ENCODE measurements around the gene NDST3.

NDST3 gene

DNA sequence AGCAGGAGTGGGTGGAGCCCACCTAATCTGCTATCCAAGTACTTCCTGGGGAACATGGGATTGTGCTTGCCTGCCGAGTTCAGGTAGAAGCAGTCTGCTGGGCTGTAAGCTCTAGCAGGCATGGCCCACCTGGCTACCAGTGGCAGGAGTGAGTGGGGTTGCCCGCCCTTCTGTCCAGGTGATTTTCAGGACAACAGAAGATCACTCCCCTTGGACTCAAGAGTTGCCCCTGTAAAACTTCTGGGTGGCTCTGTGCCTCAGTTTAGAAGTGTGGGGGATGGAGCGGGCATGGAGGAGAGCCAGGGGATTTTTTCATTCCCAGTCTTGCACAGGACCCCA lies 43.5 kb downstream of the NDST3 start:
- DNase-seq (ENCODE audit: low read depth in 2 of 2, low spot score in 1 of 2) = no peak

DNA sequence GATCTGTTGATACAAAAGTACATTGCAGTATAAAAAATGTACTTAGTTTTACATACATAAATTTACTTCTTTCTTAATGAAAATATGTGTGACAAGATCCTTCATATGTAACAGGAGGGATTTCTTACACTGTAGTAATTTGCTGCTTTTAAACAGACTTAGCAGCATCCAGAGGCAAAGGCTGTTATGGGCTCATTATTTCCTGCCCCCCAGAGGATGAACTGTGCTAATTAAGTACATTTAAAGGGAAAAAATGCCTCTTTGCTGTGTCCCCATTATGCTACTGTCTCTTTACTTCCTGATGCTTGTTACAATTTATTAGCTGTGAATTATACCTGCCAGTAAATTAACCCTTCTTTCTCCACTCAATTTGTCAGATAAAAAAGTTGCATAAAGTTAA lies 47.1 kb downstream of the NDST3 start:
- DNase-seq (ENCODE audit: low read depth in 2 of 2, low spot score in 1 of 2) = no peak

DNA sequence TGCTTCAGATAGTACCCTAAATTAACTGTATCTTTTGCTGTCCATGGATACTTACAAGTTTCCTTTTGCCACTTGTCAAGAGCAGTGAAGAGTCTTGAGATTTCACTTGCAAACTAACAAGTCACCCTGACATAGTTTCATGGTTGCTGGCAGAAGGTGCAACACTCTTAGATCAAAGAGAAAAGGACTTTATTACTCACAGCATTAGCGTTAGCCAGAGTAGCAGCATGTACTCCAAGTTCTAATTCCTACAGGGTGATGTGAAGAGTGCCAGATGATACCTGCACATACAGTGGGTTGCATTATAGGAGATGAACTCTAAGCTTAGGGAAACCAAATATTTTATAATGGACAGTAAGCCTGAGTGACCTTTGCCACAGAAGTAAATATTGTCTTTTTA lies 47.9 kb downstream of the NDST3 start:
- no peak for DNase-seq (ENCODE audit: low read depth in 2 of 2, low spot score in 1 of 2)

DNA sequence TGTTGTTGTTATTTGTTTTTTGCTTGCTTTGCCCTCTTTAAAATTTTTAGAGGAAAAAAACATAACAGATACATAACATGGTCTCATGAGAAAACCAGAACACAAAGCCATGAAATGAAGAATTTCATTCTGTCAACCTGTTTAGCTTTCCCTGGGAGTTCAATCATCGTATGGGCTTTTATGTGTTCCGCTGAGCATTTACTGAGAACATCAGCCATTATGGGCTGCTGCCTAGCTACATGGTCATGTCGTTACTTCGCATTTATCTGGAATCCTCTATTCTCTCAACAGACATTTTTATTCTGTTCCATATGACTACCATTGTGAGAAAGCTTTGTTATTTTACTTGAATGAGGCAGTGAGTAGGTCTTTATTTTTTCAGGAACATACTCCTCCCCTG lies 51.4 kb downstream of the NDST3 start:
- no peak for DNase-seq (ENCODE audit: low read depth in 2 of 2, low spot score in 1 of 2)

DNA sequence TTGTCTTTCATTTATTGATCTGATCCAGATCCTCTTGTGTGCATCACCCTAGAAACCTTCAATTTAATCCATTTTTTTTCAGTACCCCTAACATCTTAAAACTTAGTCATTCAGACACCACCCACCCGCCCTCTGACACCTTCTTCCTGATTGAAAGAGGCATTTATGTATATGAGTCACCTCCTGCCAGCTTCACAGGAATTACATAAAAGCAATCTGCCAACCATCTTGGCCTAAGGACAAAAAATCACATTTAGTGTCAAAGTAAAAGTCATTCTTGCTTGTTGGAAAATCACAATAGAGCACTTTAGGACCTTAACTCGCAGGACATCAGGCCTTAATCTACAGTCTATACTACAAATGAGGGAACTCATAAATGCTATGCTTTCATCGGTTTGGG lies 52.1 kb downstream of the NDST3 start:
- DNase-seq (ENCODE audit: low read depth in 2 of 2, low spot score in 1 of 2) = no peak

DNA sequence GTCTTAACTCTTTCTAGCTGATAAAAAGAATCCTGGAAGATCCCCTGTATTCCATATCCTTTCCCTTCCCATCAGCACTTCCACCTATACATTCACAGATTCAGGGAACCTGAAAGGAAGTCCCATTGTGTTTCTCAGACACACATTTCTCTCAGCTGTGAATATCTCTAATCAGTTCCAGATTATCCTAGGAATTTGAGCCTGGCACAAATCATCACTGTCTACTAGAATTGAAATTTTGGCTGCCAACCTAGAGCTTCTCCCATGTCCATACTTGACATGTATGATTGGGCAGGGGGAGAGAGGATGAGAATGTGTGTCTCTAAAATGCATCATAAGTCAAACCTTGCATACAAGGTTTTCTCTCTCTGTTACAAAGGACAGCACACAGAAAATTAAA lies 53.1 kb downstream of the NDST3 start:
- DNase-seq (ENCODE audit: low read depth in 2 of 2, low spot score in 1 of 2) = no peak

DNA sequence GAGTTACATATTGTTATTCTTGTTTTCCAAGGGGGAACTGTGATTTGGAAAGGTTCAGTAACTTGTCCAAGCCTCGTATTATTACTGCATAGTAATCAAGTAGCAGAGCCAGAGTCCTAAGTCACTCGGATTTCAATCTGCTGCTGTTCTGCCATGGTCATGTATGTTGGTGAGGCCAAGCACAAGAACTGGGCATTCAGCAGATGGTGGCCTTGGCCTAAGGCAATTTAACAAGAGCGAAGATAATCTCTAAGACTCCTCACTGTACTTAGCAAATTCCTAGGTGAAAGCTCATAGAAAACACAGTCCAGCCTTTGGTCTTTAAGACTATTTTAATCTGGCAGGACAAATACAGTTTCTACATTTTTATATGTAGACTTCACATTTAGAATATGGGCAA lies 64.8 kb downstream of the NDST3 start:
- no peak for DNase-seq (ENCODE audit: low read depth in 2 of 2, low spot score in 1 of 2)

DNA sequence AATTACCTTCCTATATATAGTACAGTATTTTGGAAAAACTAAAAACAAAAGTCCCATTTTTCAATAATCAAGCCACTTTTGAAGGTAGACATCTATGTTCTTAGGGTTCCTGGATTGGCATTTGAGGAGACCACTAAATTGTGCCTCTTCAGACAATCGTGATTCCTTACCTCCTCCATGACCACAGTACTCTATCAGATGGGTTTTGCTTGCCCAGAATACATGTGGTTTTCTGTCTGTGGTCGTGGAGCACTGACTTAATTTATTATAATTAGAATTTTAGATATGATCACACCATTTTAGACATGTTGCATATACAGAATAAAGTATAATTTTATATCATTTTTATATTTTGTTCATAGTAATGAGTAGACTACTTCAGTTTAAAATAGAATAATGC lies 67.9 kb downstream of the NDST3 start:
- DNase-seq (ENCODE audit: low read depth in 2 of 2, low spot score in 1 of 2) = no peak

DNA sequence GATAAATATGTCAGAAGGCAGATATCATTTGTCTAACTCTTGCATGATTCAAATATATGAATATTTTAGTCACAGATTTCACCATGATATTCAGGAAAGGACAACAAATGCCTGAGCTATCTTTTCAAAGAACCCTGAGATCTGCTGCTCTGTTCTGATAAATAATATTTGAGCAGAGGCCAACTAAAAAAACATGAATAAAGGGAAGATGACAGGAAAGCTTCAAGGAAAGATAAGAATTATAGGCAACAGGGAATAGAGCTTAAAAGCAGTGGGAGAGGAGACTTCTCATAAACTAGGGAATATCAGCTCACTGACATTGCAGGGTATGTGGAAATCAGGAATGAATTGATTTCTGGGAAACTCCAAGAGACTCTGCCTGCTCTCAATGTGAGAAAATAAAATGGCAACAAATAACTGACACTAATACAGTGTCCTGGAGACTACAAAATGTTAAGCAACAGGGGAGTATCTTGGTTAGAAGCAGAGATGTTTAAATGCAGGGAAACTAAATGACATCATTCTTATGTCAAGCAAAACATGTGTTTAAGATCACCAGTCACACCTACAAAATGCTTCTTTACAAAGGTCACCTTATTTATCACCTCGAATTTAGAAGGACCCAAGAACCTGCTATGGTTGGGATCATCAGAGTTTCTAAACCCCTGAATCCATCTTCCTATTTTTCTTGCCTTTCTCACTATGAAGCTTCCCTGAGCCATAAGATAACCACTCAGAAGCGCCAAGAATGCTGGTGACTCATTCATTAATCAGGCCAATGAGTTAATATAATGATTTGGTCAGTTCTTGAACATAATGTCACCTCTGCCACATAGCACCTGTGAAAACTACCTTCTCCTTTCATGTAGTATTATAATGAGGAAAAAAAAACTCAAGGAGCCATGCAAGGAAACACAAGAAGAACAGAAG lies 78.1 kb downstream of the NDST3 start:
- no peak for DNase-seq (ENCODE audit: low read depth in 2 of 2, low spot score in 1 of 2)

DNA sequence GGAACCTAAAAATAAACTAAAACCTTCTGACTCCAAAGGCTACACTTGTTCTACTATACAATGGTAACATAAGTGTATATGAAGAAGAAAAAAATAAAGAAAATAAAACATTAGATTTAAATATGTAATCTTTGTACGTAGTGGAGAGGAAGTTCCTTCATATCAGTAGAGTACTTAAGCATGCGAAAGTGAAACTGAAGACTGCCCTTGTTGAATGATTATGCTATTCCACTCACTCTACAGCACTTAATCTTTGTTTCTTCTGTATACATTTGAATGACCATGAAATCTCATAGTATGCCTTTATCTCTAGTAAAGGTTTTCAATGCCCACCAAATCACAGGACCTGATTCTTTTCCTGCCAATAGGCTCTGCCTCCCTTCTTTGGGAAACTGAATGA lies 78.9 kb downstream of the NDST3 start:
- no peak for DNase-seq (ENCODE audit: low read depth in 2 of 2, low spot score in 1 of 2)

DNA sequence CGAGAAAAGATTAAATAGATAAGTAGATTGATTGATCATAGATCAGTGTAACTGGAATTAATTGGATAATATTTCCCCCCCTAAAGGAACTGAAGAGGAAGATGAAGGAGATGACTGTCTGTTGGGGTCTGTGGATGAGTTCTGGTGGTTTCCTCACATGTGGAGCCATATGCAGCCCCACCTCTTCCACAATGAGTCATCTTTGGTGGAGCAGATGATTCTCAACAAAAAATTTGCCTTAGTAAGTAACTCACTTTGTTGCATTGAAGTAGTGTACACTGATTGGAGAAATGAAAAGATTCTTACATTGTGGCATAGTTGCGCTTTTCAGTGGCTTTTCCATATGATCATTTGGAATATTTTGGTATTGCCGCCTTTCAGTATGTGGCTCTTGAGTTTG lies 80.4 kb downstream of the NDST3 start:
- DNase-seq (ENCODE audit: low read depth in 2 of 2, low spot score in 1 of 2) = no peak

DNA sequence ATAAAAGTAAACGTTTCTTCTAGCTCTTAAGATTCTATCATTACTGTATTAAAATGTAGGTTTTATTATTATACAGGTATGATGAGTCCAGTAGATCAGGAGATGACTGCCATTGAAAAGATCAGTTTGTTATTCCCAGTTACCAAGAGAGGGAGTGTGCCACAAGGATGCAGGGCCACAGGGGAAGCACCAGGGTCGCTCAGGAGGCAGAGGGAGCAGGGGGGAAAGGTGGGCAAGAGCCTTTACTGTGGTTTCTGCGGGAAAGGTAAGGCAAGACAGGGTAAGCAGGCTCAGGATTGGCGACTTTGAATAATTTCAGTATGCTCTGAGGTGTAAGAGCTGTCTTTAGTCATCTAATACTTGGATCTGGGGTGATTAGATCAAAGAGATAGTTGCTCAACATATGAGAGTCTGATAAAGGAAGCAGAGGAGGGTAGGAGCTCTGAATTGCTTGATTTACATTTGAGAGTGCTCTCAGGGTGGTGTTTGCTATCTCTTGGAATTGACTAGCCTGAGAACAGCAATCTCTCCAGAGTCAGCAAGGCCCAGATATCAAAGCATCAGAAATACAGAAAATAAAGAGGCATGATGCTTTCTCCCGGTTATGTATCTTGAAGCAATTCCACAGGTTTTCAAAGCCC lies 86.0 kb downstream of the NDST3 start:
- no peak for DNase-seq (ENCODE audit: low read depth in 2 of 2, low spot score in 1 of 2)

DNA sequence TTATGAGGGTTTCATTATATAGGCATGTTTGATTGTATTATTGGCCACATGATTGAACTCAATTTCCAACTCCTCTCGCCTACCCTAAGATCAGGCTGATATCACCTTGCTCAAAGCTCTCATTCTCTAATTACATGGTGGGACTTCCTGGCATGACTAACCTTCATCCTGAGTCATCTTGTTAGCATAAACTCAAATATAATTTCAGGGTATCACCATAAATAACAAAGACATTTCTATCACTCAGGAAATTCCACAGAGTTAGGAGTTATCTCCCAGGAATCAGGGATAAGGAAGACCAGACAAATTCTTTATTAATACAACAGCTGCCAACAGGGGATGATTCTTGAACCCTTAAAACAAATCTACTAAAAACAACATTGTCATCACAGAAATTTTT lies 90.7 kb downstream of the NDST3 start:
- DNase-seq (ENCODE audit: low read depth in 2 of 2, low spot score in 1 of 2) = no peak

DNA sequence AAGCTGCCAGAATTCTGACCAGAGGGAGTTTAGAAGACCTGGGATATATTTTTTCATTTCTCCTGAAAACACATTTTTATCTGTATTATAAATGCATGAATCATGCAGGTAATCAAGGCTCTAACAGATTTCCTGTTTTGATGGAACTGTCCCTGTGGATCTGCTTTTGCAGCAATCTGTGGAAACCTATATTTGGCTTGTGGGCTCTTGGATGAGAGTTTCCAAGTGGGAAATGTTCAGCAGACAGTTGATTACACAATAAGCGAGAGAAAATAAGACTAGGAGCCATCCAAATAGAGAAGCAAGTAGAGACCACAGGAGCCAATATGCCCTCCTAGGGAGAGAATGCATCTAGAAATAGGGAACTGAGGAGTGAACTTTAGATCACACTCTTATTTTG lies 105.0 kb downstream of the NDST3 start:
- DNase-seq (ENCODE audit: low read depth in 2 of 2, low spot score in 1 of 2) = no peak

DNA sequence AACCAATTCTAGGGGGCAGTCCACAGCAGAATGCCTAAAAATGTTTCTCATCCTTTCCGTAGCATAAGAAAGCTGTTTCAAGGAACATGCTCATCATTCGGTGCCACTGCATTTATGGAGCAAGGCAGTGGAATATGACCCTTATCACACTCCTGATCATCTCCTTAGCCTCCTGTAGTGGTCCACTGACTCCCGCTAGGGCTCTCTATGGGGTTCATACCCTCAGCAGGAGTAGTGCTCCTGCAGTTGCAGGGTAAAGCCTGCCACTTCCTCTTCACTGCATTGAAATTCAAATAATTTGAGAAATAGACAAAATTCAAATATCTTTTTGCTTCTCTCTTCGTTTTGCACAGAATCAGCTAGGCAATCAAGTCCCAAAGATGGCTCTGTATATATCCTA lies 107.0 kb downstream of the NDST3 start:
- no peak for DNase-seq (ENCODE audit: low read depth in 2 of 2, low spot score in 1 of 2)

DNA sequence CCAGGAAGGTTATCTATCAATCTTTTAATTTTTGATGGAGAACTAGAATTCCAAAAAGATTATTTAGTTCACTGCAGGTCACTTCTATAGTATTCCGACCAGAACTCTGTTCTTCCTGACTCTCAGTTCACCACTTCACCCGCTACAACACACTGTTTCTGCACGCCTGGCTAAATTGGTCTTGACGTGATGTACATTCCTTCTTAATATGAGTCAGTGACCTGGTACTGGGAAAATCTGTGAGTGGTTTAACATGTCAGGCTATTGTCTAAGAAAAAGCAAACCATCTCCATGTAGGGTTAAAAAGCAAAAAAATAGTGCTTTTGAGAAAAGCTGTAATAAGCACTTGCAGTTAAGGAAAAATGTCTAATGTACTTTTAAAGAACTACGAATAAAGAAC lies 120.4 kb downstream of the NDST3 start:
- no peak for DNase-seq (ENCODE audit: low read depth in 2 of 2, low spot score in 1 of 2)

DNA sequence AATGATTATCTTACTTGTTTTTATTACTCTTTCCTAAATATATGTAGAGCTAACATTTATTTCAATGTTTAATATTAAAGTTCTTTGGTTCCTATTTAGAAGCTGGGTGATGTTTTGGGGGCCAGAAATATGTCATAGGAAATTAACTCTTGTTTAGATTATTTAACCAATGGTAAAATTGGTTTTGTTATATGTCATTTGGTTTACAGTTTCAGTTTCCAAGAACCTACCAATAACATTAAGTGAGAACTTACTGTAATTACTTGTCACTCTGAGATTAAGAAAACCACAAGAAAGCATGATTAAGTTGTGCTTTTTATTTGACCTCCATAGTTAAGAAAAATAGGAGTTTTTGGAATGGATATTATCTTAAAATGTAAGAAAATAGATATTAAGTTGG lies 121.2 kb downstream of the NDST3 start:
- DNase-seq (ENCODE audit: low read depth in 2 of 2, low spot score in 1 of 2) = no peak

DNA sequence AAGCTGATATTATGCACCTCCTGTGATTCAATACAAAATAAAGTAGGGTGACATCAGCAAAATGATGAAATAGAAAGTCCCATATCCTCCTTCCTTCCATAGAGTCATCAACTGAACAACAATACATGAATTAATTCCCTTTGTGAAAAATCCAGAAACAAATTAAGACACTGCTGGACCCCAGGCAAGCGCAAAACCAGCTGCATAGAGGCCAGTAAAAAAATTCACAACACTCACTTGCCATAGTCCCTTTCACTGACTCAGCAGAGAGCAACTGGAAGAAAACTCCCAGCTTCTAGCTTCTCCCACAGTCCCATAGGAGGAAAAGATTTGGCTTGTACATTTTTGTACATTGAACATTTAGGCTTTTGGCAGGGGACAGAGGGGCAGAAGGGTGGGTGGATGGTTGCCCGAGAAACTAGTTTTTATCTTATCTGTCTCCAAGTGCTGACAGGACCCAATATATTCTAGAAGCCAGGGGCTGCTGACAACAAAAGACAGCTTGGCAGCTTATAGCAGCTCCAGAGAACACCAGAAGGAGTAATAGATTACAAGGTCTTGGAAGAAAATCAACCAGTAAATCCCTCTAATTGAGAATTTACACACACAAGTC lies 124.6 kb downstream of the NDST3 start:
- DNase-seq (ENCODE audit: low read depth in 2 of 2, low spot score in 1 of 2) = no peak

DNA sequence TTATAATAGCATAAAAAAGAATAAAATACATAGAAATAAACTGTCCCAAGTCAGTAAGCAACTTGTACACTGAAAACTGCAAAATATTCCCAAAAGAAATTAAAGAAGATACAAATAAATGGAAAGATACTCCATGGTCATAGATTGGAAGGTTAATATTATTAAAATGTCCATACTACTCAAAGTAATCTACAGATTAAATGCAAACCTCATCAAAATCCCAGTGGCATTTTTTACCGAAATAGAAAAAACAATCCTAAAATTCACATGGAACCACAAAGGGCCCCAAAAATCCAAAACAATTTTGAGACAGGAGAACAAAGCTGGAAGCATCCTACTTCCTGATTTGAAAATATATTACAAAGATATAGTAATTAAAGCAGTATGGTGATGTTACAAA lies 133.0 kb downstream of the NDST3 start:
- DNase-seq (ENCODE audit: low read depth in 2 of 2, low spot score in 1 of 2) = no peak

DNA sequence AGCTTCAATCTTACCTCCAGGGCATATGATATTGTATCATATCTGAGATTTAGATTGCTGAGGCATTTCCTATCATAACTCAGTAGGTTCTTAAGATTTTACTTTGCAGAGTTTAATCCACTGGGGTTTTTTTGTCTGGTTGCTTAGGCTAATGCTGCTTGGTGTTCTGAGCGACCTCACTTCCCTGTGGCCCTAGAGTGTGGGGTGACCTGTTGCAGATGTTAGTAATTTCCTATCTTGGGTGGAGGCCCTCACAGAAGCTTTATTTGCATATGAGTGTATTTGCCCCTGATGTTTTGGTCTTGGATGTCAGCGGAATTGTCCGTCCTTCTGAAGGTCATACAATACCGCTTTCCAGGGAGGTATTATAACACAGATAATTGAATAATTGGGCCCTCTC lies 137.1 kb downstream of the NDST3 start:
- no peak for DNase-seq (ENCODE audit: low read depth in 2 of 2, low spot score in 1 of 2)

DNA sequence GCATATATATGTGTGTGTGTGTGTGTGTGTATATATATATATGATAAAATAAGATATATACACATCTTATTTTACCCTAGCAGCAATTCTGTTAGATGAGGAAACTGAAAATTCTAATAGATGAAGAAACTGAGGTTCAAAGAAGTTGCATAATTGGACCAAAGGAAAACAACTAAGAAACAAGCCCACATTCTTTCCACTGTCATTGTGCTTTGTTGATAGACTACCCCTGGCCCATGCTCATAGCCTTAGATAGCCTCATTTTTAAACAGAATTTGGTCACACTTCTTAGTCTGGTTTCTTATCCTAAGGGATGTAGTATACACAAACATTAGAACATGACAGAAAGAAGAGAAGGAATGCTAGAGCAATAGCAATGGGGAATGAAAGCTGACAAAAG lies 138.8 kb downstream of the NDST3 start:
- DNase-seq (ENCODE audit: low read depth in 2 of 2, low spot score in 1 of 2) = no peak

DNA sequence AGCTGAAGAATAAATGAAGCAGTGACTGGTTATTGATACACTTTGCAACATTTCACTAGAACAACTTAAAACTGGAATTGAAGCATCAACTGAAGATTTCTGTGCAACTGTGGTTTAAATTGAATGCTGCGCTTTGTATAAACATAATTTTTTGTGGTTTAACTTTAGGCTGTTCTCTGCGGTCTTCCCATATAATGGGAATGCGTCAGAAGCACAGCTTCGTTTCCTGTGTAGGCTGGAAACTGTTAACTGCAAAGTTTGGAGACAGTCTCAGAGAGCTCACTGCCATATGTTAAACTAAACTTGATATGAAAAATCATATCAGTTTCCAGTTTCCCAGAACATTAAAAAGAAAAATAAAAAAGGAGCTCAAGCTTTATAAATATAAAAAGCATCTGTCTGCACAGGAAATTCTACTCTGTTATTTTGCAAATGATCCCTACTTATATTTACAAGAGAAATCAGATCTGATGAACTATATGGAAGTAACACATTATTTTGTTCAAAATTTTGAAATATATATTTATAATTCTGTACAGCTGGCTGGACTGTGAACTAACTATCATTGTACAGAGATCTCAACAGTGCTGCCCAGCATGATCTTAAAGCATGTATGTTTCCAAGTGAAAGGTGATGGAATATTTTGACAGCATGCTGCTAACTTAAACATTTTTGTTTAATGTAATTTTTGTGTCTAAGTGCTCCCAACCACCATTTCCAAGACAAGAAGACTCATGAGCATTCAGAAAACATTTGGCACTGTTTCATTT lies 139.9 kb downstream of the NDST3 start:
- no peak for DNase-seq (ENCODE audit: low read depth in 2 of 2, low spot score in 1 of 2)
